ENCODE data around the gene CACTIN.
"Not testable (repeated sequence)": the region's sequence is repeated elsewhere in the genome, so short reads cannot be mapped to it uniquely, and the experiment has no call there.

Gene CACTIN

GRCh38 chr19:3646336-3647092, 19.9 kb upstream of the CACTIN start:
- DNase-seq (ENCODE audit: low read depth): no peak

- no peak for DNase-seq (ENCODE audit: low read depth)
Observed at GRCh38 chr19:3645726-3646125, 19.1 kb upstream of the CACTIN start.

GRCh38 chr19:3645067-3645396, 18.4 kb upstream of the CACTIN start:
- no peak for DNase-seq (ENCODE audit: low read depth)

- no peak for DNase-seq (ENCODE audit: low read depth)
Observed at GRCh38 chr19:3644351-3645066, 17.9 kb upstream of the CACTIN start.

GRCh38 chr19:3643674-3644313, 17.2 kb upstream of the CACTIN start:
- DNase-seq (ENCODE audit: low read depth): no peak

GRCh38 chr19:3642987-3643673, 16.5 kb upstream of the CACTIN start:
- no peak for DNase-seq (ENCODE audit: low read depth)

GRCh38 chr19:3642296-3642695, 15.7 kb upstream of the CACTIN start:
- no peak for DNase-seq (ENCODE audit: low read depth)

- no peak for DNase-seq (ENCODE audit: low read depth)
Observed at GRCh38 chr19:3641515-3642269, 15.1 kb upstream of the CACTIN start.

- no peak for DNase-seq (ENCODE audit: low read depth)
Observed at GRCh38 chr19:3639479-3639878, 12.9 kb upstream of the CACTIN start.

- DNase-seq (ENCODE audit: low read depth): no peak
Observed at GRCh38 chr19:3638208-3639193, 11.9 kb upstream of the CACTIN start.

GRCh38 chr19:3637621-3638020, 11.0 kb upstream of the CACTIN start:
- no peak for DNase-seq (ENCODE audit: low read depth)

- DNase-seq (ENCODE audit: low read depth): no peak
Observed at GRCh38 chr19:3636962-3637361, 10.4 kb upstream of the CACTIN start.

GRCh38 chr19:3636506-3636905, 9.9 kb upstream of the CACTIN start:
- no peak for DNase-seq (ENCODE audit: low read depth)

- DNase-seq (ENCODE audit: low read depth): no peak
Observed at GRCh38 chr19:3634496-3635045, 8.0 kb upstream of the CACTIN start.

GRCh38 chr19:3633559-3633988, 7.0 kb upstream of the CACTIN start:
- DNase-seq (ENCODE audit: low read depth): no peak

GRCh38 chr19:3632739-3633558, 6.4 kb upstream of the CACTIN start:
- no peak for DNase-seq (ENCODE audit: low read depth)

GRCh38 chr19:3632098-3632497, 5.5 kb upstream of the CACTIN start:
- no peak for DNase-seq (ENCODE audit: low read depth)

GRCh38 chr19:3631053-3631861, 4.7 kb upstream of the CACTIN start:
- DNase-seq (ENCODE audit: low read depth): no peak

GRCh38 chr19:3628766-3629165, 2.2 kb upstream of the CACTIN start:
- DNase-seq (ENCODE audit: low read depth): not testable (repeated sequence)

All from activated T-helper 1 cell treated with Interleukin-2 at 50 U/mL for 16 hours (primary cell).